Keratinocyte (primary cell): ENCODE measurements around the gene NXNL1.

Experiments
- EZH2 ChIP-seq: IDR thresholded peaks from one replicate; pipeline ENCODE4 v1.6.1; 2012; ENCODE audit warnings: inconsistent platforms, mild to moderate bottlenecking, low read length, moderate library complexity
- TF ChIP-seq, protein P1 (sequence below), 3 experiments: IDR thresholded peaks in 1 of 3; conservative IDR thresholded peaks in 1 of 3; optimal IDR thresholded peaks in 1 of 3; 2 replicates in 2 of 3; 3 replicates in 1 of 3; pipeline versions ENCODE3 to v1.5.1; 2011; ENCODE audit warnings: low read length in 3 of 3, mild to moderate bottlenecking in 3 of 3, moderate library complexity in 2 of 3, control low read depth in 1 of 3, inconsistent platforms in 1 of 3; ENCODE audit not compliant: insufficient read depth in 2 of 3; ENCODE audit errors: extremely low read depth in 1 of 3

DNA sequence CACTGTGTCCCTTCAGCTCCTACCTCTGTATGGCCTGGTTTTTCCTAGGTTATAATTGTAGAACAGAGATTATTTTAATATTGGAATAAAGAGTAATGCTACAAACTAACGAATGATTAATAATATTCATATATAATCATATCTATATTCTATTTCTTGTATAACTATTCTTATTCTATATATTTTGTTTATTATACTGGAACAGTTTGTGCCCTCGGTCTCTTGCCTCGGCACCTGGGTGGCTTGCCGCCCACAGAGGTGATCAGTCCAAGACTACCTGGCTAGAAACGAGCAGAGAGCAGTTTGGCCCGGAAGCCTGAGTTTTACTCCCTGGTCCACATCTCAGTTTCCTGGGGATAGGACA is 5.7 kb upstream of the NXNL1 start:
- TF ChIP-seq, protein P1, sequence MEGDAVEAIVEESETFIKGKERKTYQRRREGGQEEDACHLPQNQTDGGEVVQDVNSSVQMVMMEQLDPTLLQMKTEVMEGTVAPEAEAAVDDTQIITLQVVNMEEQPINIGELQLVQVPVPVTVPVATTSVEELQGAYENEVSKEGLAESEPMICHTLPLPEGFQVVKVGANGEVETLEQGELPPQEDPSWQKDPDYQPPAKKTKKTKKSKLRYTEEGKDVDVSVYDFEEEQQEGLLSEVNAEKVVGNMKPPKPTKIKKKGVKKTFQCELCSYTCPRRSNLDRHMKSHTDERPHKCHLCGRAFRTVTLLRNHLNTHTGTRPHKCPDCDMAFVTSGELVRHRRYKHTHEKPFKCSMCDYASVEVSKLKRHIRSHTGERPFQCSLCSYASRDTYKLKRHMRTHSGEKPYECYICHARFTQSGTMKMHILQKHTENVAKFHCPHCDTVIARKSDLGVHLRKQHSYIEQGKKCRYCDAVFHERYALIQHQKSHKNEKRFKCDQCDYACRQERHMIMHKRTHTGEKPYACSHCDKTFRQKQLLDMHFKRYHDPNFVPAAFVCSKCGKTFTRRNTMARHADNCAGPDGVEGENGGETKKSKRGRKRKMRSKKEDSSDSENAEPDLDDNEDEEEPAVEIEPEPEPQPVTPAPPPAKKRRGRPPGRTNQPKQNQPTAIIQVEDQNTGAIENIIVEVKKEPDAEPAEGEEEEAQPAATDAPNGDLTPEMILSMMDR (optimal IDR thresholded peaks at IDR 0.05 in 1 of 3, IDR thresholded peaks at IDR 0.05 in 1 of 3, conservative IDR thresholded peaks at IDR 0.05 in 1 of 3; ENCODE audit: extremely low read depth in 1 of 3, insufficient read depth in 2 of 3, low read length in 3 of 3), result no peak
- TF ChIP-seq EZH2, result no peak
